Measurements from ENCODE around the gene WSB1. TPM values are rescaled to one million over a fixed set of nuclear protein-coding genes. Genes with fewer than 3 reads are reported as not detected.

The WSB1 gene
- total and polyA plus RNA-seq, 12 donors, result 42.5 to 125 (median 60.5) TPM

- no peak overlapping the region for H3K4me3 ChIP-seq
Observed at GRCh38 chr17:27341041-27341471, 47.1 kb downstream of the WSB1 start.

GRCh38 chr17:27342059-27342458 is 48.1 kb downstream of the WSB1 start:
- H3K36me3 ChIP-seq, result no peaks in the 10 kb centered on the region
- no peaks in the 10 kb centered on the region for H3K27me3 ChIP-seq
- 94 to 96% methylated on average over 4 of the region's 4 CpGs for WGBS, 2 donors
- no peak for TF ChIP-seq CTCF (IDR thresholded peaks at IDR 0.05)
- no peak for DNase-seq
- intact Hi-C loops (cut with DNase I), result loop anchor here in 1 of 10 donors (5.0 kb wide), 1 partner anchor 100 kb away; no protein-coding TSS in a partner anchor
- no peaks in the 10 kb centered on the region for H3K9me3 ChIP-seq
- no peak overlapping the region for H3K4me3 ChIP-seq
- no peak for ATAC-seq
- H3K4me1 ChIP-seq, result peaks cover 6 to 50% (median 24%) of the 10 kb centered on the region in 9 donors
- H3K27ac ChIP-seq, result no peak overlapping the region

More at GRCh38 chr17:27341041-27341471, 47.1 kb downstream of the WSB1 start:
- peaks cover 0 to 4% (median 0%) of the 10 kb centered on the region in 9 donors for H3K36me3 ChIP-seq
- intact Hi-C loops (cut with DNase I), result loop anchor here in 1 of 10 donors (5.0 kb wide), 1 partner anchor 99 kb away; no protein-coding TSS in a partner anchor
- H3K27ac ChIP-seq, result peak overlapping the region in 5 of 10 donors; percentile 6 to 36 (median 16)
- ATAC-seq (peak in 6 of 8 donors; percentile 22 to 46 (median 40)), DNase-seq (no peak)
- no peaks in the 10 kb centered on the region for H3K27me3 ChIP-seq
- peaks cover 6 to 50% (median 31%) of the 10 kb centered on the region in 9 donors for H3K4me1 ChIP-seq
- WGBS, 2 donors, result 31 to 32% methylated on average over 4 of the region's 4 CpGs
- no peaks in the 10 kb centered on the region for H3K9me3 ChIP-seq
- TF ChIP-seq CTCF (IDR thresholded peaks at IDR 0.05), result no peak

GRCh38 chr17:27343294-27343693 is 49.4 kb downstream of the WSB1 start:
- ATAC-seq (no peak), DNase-seq (no peak)
- H3K27ac ChIP-seq, result peak overlapping the region in 3 of 10 donors; percentile 42 to 75 (median 51)
- no peak for TF ChIP-seq CTCF (IDR thresholded peaks at IDR 0.05)
- WGBS, 2 donors, result 71 to 76% methylated on average over 3 of the region's 3 CpGs
- intact Hi-C loops (cut with DNase I), result loop anchor here in 1 of 10 donors (5.0 kb wide), 1 partner anchor 101 kb away; no protein-coding TSS in a partner anchor
- H3K4me3 ChIP-seq, result no peak overlapping the region
- H3K4me1 ChIP-seq, result peaks cover 7 to 57% (median 30%) of the 10 kb centered on the region in 9 donors
- no peaks in the 10 kb centered on the region for H3K27me3 ChIP-seq
- H3K9me3 ChIP-seq, result no peaks in the 10 kb centered on the region
- H3K36me3 ChIP-seq, result no peaks in the 10 kb centered on the region

- intact Hi-C loops (cut with DNase I), result loop anchor here in 1 of 10 donors (5.0 kb wide), 1 partner anchor 102 kb away; no protein-coding TSS in a partner anchor
- no peaks in the 10 kb centered on the region for H3K9me3 ChIP-seq
- DNase-seq (no peak), ATAC-seq (peak in 5 of 8 donors; percentile 16 to 59 (median 41))
- no peaks in the 10 kb centered on the region for H3K27me3 ChIP-seq
- TF ChIP-seq CTCF (IDR thresholded peaks at IDR 0.05), result no peak
- H3K4me3 ChIP-seq, result no peak overlapping the region
- H3K27ac ChIP-seq, result peak overlapping the region in 9 of 10 donors; percentile 21 to 75 (median 42)
- peaks cover 7 to 59% (median 36%) of the 10 kb centered on the region in 9 donors for H3K4me1 ChIP-seq
- WGBS, 2 donors, result 36 to 42% methylated on average over 3 of the region's 3 CpGs
- no peaks in the 10 kb centered on the region for H3K36me3 ChIP-seq
Observed at GRCh38 chr17:27343977-27344607, 50.2 kb downstream of the WSB1 start.
